NCI-H1436 treated with DMSO at 0.1 percent for 48 hours (cell line): ENCODE data around the gene SMU1.

Experiments
- DNase-seq: peaks from one replicate; lab custom pipeline; 2025; lab: John Stamatoyannopoulos, UW

SMU1 gene

DNA sequence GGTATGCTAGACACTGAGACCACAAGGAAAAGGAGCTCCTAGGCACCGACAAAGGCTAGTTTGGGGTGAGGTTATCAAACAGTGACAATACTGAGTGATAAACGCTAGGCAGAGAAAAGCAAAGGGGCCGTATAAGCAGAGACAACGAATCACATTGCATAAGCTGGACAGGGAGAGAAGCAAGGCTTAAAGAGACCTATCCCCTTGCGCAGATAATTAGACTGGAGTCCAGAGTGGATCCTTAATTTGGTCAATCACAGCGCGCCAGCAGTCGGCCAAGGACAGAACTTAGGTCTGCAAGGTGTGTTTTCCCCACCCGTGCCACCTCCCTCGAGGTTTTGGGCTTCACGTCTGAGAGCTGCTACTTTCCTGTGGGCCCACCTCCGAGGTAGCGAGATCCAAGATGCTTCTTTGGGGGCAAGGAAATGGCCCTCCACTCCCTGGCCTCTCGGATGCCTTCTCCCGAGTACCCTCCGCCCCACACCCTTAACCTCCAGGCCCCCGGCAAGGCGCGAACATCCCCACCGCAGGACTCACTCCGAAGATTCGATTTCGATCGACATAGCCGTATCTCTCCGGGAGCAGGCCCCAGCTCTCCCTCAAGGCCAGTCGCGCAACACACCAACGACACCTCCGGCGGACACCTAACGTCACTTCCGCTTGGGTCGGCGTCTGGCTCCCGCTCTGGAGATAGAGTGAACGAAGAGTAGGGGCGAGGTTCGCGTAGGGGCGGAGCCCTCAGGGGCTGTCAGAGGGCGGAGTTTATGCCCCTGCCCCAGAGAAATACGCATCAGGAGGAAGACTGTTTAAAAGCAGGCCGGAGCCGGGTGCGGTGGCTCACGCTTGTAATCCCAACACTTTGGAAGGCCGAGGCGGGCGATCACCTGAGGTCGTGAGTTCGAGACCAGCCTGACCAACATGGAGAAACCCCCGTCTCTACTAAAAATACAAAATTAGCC lies at the start of gene SMU1:
Gene SMU1, minus strand, starts transcription at position 629 of the 959 bp plus-strand sequence. Its CDS starts 66 bp downstream, at position 563.
- peak; percentile 85 for DNase-seq

DNA sequence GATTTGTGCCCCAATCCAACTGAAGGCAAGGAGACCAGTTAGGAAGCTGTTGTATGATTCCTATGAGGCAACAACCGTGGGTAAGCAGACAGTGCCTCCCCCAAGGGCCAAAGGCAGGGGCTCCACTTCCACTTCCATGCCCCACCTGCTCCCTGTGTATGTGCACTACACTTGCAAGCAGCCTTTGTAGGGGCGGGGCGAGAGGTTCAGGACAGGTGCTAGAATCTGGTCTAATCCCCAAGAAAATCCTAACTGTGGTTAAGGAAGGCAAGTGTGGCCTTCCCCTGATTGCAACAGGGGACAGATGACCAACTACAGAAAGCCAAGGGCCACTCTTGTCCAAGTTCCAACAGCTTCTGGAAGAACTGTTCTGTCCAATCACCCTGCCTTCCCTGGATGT lies 49.0 kb upstream of the SMU1 start:
- DNase-seq = no peak

DNA sequence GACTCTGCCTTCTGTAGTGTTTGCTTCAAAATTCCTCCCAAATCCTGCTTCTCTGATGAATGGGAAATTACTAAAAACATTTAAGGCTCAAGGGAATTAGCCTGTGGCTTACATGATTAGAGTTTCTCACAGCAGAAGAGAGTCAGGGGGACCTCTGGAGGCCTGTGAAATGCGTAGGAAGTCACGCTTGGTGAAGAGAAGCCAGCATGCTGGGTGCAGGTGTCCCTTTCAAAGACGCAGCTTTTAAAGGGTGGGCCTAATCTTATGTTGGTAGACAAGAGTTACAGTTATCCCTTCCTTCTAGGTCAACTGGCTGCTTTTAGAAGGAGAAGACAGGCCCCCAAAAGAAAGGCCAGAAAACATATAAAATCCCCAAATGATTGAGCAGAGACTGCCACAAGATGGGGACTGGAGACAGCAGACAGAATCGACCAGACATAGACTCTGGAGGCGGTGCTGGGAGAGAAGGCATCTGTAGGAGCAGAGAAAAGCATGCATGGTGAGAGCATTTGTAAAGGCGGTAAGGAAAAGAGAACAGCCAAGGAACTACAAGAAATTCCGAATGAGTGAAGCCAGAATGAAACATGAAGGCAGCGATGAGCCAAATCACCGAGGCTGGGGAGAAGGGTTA lies 48.4 kb upstream of the SMU1 start:
- DNase-seq = no peak

DNA sequence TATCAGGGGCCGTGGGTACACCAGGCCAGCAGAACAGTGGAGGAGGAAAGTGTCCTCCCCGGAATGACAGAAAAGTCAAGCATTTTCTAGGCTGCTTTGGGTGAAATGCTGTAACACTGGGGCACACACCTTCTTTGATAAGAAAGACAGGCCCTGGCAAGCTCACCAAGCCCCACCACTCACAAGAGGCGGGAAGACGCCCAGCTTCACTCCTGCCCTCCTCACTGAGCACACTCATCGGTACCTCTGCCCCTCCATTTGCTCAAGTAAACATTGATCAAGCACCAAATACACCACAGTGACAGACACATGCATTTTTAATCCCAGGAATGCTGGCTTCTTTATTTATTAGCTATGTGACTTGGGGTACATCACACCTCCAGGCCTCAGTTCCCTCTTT lies 47.6 kb upstream of the SMU1 start:
- no peak for DNase-seq

DNA sequence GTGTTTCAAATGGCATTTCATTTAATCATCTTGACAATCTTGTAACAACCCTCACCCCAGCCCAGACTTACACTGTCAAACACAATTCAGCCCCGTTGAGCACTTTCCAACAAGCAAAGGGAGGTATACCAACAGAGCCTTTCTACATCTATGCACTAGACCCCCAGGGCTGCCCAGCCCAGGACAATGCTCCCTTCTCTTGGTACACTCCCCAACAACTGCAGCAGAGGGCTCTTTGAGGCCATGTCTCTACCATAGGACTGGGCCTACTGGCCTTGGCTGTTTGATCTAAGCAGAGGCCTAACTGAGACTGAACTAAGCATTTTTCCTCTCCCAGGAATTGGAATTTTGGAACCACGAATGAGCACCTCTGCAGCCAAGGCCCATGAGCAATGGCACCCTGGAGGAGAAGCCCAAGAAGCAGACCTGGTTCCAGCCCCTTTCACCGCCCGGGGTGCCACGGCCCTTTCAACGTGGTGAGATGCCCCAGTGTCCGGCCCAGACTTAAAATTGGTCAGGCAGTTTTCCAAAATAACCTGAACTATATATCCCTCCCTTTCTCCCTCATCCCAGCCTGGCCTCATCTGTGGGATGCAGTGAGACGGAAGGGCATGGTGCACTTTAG lies 47.0 kb upstream of the SMU1 start:
- DNase-seq = no peak

DNA sequence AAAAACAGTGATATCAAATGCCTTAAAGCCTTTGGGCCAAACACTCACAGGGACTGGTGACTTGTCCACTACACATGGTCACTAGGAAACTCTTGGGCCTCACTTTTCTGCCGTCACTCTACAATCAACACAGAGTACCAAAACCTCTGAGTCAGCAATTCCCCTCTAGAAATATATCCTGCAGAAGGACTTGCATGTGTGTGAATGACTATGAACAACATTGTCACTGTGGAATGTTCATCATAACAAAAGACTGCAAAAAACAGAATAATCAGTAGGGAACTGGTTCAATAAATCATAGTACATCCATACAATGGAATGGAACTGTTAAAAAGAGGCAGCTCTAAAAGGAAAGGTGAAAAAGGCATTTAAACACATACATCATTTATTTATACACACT lies 44.1 kb upstream of the SMU1 start:
- DNase-seq = no peak

DNA sequence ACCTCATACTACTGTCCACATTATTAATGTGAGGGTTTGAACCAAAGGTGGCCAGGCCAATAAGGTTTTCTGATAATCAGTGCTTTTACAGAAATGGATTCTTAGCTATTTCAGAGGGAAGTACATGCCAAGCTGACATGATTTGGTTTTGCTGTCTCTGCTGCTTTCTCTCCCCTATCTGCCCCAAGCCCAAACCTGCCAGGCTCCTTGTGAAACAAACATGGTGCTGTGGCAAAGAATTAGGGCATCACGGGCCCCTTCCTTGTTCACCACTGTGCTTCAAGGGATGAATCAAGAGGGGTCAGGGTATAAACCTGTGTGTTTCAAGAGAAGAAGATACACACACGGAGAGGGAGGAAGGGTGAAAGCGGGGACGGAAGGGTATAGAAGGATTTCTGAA lies 41.3 kb upstream of the SMU1 start:
- no peak for DNase-seq

DNA sequence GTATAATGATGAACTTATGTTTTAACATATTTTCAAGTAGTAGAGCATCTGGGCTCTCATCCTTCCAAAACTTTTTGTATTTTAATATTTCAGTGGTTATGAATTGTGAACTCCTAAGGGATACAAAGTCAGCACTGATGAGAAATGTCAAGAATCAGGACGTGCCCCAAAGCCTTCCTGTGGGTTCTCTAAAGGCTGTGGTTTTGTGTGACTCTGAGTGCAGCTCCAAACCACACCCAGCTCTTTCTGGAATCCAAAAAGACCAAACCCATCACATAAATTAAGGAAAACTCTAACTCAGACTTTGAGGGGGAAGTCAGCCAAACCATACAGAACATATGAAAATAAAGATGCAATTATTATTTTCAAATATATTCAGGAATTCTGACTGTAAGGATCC lies 40.8 kb upstream of the SMU1 start:
- no peak for DNase-seq

DNA sequence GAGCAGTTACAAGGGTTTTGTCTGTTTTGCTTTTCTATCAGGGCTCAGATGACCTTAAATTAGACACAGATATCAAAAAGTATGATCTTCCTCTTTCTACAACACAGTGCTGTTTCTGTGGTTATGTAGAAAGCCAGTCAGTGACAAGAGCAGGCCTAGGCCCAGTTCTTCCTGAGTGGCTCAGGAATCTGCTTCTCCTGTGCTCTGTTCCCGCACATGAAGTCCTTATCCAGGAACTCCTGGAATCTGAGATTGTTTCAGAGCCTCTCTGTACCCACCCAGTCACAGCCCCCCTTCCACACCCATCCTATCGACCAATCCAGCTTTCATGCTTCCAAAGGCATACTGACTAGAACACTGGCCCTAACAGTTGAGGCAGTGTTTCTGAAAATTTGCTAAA lies 40.4 kb upstream of the SMU1 start:
- no peak for DNase-seq

DNA sequence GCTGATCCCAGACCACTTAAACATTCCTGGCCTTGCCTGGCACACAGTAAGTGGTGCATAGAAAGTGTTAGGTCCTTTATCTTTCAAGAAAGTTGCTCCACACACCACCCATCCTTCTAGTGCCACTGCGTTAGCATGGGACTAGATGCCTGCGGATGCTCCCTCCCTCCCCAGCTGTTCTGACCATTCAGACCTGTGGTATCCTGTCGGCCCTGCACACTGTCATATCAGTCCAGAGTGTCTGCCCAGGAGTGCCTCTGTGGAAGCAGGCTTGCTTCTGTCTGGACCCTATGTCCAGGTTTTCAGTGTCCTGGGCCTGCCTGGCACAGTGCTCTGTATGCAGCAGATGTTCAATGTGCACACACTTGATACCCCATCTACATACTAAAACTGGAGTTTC lies 38.3 kb upstream of the SMU1 start:
- no peak for DNase-seq

DNA sequence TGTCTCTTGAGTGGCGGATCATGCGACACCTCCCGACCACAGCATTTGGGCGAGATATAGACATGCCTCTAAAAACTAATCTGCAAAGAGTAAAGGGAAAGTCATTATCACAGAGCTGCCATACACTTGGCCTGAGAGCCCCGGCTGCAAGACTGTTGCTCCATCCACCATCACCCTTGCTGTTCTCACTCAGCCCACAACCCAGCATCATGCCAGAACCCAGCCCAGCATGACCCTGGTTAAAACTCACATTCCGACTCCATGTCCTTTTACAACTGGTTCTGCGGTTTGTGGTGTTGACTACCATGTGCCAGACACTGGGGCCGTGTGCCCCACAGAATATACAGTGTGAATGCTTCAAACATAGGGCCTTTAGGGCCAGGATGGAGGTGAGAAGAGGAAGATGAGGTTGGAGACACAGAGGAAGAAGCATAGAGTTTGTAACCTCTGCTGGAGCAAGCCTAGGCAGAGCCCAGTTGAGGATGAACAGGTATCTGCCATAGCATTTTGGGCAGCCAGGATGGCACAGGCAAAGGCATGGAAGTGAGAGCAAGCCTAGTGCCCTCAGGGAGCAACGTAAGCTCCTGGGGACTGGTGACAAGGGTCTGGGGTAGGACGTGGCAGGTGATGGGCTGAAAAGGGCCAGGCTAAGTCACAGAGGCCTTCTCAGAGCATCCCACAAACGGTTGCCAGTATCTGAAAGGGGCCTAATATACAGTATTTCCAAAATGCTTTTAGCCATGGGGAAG lies 37.5 kb upstream of the SMU1 start:
- DNase-seq = no peak

DNA sequence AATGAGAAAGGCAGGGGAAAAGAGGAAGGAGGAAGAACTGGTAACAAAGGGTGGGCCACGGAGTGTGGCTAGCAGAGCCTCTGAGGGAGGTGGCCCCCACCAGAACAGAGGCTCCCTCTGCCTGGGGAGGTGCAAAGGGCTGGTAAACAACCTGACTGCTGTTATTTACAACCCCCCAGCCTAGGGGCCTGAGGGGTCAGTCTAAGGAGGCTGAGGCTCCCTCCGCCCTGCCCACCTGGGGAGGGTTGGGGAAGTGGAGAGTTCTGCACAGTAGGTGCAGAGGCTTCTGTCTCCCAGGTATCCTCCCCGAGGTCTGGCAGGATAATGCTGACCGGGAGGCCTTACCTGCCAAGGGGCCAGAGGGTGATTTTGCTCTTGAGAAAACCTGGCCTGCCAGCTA lies 35.6 kb upstream of the SMU1 start:
- DNase-seq = no peak

DNA sequence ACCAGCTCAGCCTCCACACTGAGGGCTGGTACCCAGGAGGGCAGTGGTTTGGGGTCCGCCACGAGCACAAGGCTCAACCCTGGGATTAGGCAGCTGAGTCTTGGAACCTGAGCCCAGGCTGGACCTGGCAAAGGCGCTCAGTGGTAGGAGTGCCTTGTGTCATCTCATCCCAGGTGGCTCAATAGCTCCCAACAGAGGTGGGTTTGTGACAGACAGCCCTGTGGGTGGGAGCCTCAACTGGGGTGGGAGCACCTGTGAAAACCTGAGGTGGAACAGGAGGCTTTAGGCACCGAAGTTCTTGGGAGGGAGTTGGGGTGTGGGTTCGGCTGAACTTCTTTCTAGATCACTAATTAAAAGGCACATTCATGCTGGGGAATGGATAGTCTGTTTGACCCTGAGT lies 35.2 kb upstream of the SMU1 start:
- DNase-seq = no peak

DNA sequence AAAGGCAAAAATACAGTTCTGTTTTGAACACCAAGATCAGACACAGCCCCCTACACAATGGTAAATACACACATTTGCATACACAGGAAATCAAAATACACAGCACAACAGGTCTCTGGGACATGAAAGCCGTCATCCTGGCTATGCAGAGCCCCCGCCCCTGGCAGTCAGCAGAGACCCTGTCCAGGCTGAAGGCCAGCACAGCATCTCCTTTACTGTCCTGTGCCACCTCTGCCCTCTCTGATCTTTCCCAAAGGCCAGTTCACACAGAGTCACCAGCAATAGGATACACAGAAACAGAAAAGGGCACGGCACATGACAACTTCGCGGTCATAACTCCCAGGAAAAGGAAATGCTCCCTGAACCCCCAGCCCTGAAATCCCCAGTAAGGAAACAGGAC lies 34.2 kb upstream of the SMU1 start:
- DNase-seq = no peak

DNA sequence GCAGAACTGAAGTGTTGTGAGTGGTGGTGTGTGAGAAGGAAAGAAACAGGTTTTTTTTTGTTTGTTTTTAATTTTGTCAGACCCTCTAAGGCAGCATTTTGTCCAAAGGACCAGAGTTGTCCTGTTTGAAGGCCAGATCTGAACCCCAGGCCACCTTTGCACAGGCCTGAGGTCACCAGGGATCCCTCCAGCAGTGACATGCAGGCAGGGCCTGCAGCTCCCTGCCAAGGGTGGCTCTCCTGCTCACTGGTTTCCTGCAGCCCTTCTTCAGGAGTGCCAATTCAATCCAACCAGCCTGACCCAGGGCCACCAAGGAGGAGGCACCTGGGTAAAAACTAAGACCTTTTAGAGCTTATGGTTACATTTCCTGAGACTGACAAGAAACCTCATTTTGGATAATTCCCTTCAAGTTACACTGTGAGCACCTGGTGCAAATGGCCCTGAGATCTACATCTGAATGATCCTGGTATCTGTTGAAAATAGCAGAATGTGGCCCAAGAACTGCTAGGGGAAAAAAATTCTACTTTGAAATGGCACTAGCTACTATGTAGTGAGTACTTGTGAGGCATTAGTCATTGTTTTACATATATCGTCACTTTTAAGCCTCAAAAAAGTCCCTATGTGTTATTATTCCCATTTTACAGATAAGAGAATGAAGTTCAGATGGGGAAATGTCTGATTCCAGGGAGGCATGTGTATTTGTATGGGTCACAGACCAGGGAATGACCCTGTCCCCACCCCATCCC lies 33.5 kb upstream of the SMU1 start:
- no peak for DNase-seq

DNA sequence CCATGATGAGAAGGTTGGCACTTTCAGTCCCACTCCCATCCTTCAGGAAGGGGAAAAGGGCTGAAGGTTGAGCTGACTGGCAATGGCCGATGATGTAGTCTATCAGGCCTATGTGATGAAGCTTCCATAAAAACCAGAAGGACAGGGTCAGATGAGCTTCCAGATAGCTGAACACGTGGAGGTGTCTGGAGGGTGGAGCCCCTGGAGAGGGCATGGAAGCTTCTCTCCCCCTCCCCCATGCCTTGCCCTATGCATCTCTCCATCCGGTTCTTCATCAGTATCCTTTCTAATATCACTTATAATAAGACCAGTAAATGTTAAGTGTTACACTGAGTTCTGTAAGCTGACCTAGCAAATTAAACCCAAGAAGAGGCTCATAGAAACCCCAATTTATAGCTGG lies 32.6 kb upstream of the SMU1 start:
- no peak for DNase-seq

DNA sequence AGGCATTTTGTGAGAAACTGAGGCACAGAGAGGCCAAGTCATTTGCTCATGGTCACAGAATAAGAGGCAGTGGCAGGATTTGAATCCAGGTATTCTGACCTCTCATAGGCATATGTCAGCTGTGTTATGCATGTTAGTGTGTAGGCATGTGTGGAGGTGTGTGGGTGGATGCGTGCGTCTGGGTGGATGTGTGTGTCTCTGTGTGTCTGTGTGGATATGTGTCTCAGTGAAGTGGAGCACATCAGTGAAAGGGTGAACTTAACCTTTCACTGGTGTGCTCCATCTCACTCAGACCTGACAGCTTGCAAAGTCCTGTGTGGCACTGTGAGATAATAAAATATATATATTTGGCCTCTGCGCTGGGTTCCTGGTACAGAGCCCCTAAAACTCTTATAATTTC lies 32.0 kb upstream of the SMU1 start:
- no peak for DNase-seq

DNA sequence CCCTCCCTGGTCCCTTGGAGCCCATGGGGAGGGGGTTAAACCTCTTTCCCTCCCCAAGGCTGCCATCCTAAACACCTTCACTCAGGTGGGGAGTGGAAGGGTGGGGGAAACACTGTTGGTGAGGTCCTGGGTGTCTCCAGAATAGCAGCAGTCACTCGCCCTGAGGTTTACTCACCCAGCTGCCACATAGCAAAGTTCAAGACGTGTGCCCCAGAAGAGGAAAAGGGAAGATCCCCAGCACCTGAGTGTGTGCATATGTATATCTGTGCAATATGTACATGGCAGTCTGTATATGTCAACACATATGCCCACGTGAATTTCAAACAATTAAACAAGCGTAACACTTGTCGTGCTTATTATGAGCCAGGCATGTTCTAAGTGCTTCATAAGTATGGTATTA lies 31.3 kb upstream of the SMU1 start:
- DNase-seq = no peak

DNA sequence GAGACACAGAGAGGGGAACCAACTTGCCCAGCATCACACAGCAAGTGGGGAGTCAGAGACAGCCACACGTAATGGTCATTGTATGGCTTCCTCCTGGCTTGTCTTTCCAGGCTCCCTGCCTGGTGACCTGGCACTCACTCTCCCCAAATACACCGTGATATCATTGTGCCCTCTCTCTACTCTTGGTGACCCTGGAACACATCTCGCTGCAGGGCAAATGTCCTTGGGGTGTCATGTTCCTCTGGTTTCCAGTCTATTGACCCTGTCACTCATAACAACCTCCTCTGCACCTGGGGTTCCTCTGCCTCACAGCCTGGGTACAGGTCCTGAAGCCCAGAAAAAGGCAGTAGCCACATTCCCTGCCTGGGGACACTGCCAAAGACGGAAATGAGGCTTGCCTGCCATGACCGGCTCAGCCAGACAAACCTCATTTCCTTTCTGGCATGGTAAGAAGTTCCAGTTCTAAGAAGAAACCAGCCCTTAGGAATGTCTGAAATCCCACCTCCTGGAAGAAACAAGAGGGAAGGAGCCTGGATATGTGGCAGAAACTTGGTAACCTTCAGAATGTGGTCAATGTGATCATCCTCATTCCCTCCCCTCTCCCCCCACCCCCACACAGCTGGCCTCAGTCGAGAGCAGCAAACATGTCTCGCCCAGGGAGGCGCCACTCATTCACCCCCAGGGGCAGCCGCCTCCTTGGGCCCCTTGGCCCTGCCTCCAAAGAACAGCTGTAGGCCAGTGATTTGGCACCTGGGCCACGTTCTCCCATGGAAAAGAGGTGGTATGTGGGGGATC lies 30.6 kb upstream of the SMU1 start:
- DNase-seq = no peak

DNA sequence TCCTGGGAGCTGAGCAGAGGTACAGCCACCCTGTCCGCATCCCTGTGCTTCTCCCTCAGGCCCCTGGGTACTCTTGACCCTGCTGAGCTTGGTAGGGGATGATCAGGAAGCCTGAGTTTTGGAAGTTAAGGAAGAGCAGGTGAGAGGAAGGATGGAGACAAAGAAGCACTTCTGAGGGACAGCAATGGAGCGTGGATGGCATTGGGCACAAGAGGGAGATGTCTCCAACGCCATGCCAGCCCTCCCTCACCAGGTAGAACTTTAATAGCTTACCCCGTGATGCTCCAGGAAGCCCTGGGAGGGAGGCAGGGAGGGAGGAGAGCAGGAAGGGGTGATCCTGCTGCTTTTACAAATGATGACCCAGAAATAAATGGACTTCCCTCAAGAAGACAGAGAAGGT lies 29.9 kb upstream of the SMU1 start:
- DNase-seq = no peak

DNA sequence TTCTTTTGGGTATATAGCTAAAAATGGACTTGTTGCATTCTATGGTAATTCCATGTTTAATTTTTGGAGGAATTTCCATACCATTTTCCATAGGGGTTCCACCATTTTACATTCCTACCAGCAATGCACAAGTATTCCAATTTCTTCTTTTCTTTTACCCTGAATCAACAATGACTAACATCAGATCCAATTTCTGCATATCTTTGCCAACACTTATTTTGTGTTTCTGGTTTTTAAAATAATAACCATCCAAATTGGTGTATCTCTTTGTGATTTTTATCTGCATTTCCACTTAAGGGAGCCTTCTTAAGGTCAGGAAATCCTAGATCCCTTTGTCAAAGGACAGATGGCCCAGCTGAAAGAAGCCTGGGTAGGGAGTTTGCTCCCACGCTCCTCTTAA lies 29.5 kb upstream of the SMU1 start:
- no peak for DNase-seq
